DMS114 treated with DMSO at 0.1 percent for 48 hours (cell line): ENCODE results near the gene B2M.
"Not testable (repeated sequence)": the region's sequence is repeated elsewhere in the genome, so short reads cannot be mapped to it uniquely, and the experiment has no call there.

Source experiments
- DNase-seq: peaks from one replicate; lab custom pipeline; 2025; ENCODE audit not compliant: unreplicated experiment; lab: John Stamatoyannopoulos, UW

The B2M gene

GRCh38 chr15:44720460-44721176 is 9.3 kb downstream of the B2M start:
- no peak for DNase-seq

- DNase-seq, result no peak
Observed at GRCh38 chr15:44722011-44722410, 10.7 kb downstream of the B2M start.

GRCh38 chr15:44726136-44726535 is 14.8 kb downstream of the B2M start:
- no peak for DNase-seq

- no peak for DNase-seq
Observed at GRCh38 chr15:44726568-44727484, 15.5 kb downstream of the B2M start.

GRCh38 chr15:44727485-44728231 is 16.3 kb downstream of the B2M start:
- no peak for DNase-seq

- DNase-seq, result not testable (repeated sequence)
Observed at GRCh38 chr15:44728232-44728575, 16.9 kb downstream of the B2M start.

GRCh38 chr15:44728576-44729407 is 17.5 kb downstream of the B2M start:
- peak; percentile 97 for DNase-seq

- DNase-seq, result no peak
Observed at GRCh38 chr15:44729408-44730127, 18.3 kb downstream of the B2M start.

- DNase-seq, result no peak
Observed at GRCh38 chr15:44734839-44735481, 23.6 kb downstream of the B2M start.

GRCh38 chr15:44735482-44736180 is 24.3 kb downstream of the B2M start:
- no peak for DNase-seq

- DNase-seq, result no peak
Observed at GRCh38 chr15:44736181-44736765, 25.0 kb downstream of the B2M start, which contains the start of gene TRIM69. TSS of gene TRIM69 (plus strand) at chr15:44736528. CDS start at chr15:44736705, 177 bp downstream.

- DNase-seq, result peak; percentile 20
Observed at GRCh38 chr15:44738340-44738984, 27.1 kb downstream of the B2M start.

GRCh38 chr15:44739222-44739847 is 28.0 kb downstream of the B2M start:
- not testable (repeated sequence) for DNase-seq

GRCh38 chr15:44743454-44743853 is 32.1 kb downstream of the B2M start:
- not testable (repeated sequence) for DNase-seq

GRCh38 chr15:44753345-44753744 is 42.0 kb downstream of the B2M start:
- no peak for DNase-seq

GRCh38 chr15:44763187-44763586 is 51.9 kb downstream of the B2M start:
- no peak for DNase-seq

- no peak for DNase-seq
Observed at GRCh38 chr15:44763848-44764247, 52.5 kb downstream of the B2M start.
